Endothelial cell of umbilical vein (primary cell): ENCODE measurements around the gene NEU2.

Experiments used
- CTCF ChIP-seq, 2 donors: IDR thresholded peaks; 1 replicate in 1 of 2; 2 replicates in 1 of 2; pipeline ENCODE4 v1.5.1; 2011; ENCODE audit warnings: low read length in 2 of 2, mild to moderate bottlenecking in 2 of 2, moderate library complexity in 2 of 2, control low read depth in 1 of 2, inconsistent platforms in 1 of 2, low read depth in 1 of 2; ENCODE audit not compliant: insufficient read depth in 1 of 2; ENCODE audit errors: extremely low read depth in 1 of 2
- EZH2 ChIP-seq: IDR thresholded peaks from 2 replicates; pipeline ENCODE4 v1.6.1; 2012; ENCODE audit warnings: borderline replicate concordance, low read depth, mild to moderate bottlenecking, moderate library complexity, low read length, inconsistent platforms; ENCODE audit not compliant: severe bottlenecking
- MAX ChIP-seq: IDR thresholded peaks from 2 replicates; pipeline ENCODE4 v1.6.1; 2011; ENCODE audit not compliant: insufficient read depth, insufficient read length
- MYC ChIP-seq: IDR thresholded peaks from one replicate; pipeline ENCODE4 v1.6.1; 2011; ENCODE audit warnings: mild to moderate bottlenecking, low read depth, low read length
- POLR2A ChIP-seq: IDR thresholded peaks from 2 replicates; pipeline ENCODE4 v1.6.1; 2012; ENCODE audit warnings: low read depth, mild to moderate bottlenecking, control low read depth, low read length
- POLR2AphosphoS5 ChIP-seq: IDR thresholded peaks from 2 replicates; pipeline ENCODE4 v1.6.1; 2012; ENCODE audit warnings: low read depth, mild to moderate bottlenecking, control low read depth, low read length, moderate library complexity; ENCODE audit not compliant: insufficient read depth

GRCh38 chr2:233033672-233034071 is 1.2 kb downstream of the NEU2 start:
- TF ChIP-seq POLR2AphosphoS5, result no peak
- TF ChIP-seq POLR2A, result no peak
- TF ChIP-seq CTCF (IDR thresholded peaks at IDR 0.05; ENCODE audit: extremely low read depth in 1 of 2, insufficient read depth in 1 of 2, low read depth in 1 of 2, low read length in 2 of 2), result no peak
- no peak for TF ChIP-seq MYC
- TF ChIP-seq MAX, result no peak
- no peak for TF ChIP-seq EZH2
